ENCODE data around the gene ABO. TPM values are rescaled to one million over a fixed set of nuclear protein-coding genes. Genes with fewer than 3 reads are reported as not detected.

ABO gene
- total and polyA plus RNA-seq, 9 of the 15 experiments (the other 6 are each of a cell fraction or from before 2014, with no cell fraction given): 5.0 to 21.9 (median 11.9) TPM

GRCh38 chr9:133254471-133254870 lies 20.5 kb downstream of the ABO start:
- H3K9me1 ChIP-seq (ENCODE audit: control insufficient read depth, insufficient read depth, low read length): no peaks in the 10 kb centered on the region
- H4K20me1 ChIP-seq (replicated peaks; ENCODE audit: control insufficient read depth, insufficient read depth, low read length): no peaks in the 10 kb centered on the region; the same call in 1 of the 2 replicates
- no peak for DNase-seq (ENCODE audit: extremely low read depth in 1 of 4, low spot score in 3 of 4)
- peak; percentile 82 for FAIRE-seq
- peaks cover 3 to 42% of the 10 kb centered on the region in 2 experiments; a peak in 3 of 5 replicates for H3K4me1 ChIP-seq (replicated peaks in 1 of 2; ENCODE audit: control insufficient read depth in 2 of 2, insufficient read depth in 2 of 2, low read length in 2 of 2)
- H3K27me3 ChIP-seq (ENCODE audit: control insufficient read depth in 2 of 2, insufficient read depth in 2 of 2, low read length in 2 of 2): no peaks in the 10 kb centered on the region; a peak in 1 of 5 replicates
- no peak for TF ChIP-seq RERE (CRISPR knock-in tag; IDR thresholded peaks at IDR 0.05; ENCODE audit: borderline replicate concordance)
- no peak for TF ChIP-seq SMARCE1 (IDR thresholded peaks at IDR 0.05)
- no peak for TF ChIP-seq ZBTB1 (CRISPR knock-in tag; IDR thresholded peaks at IDR 0.05; ENCODE audit: borderline replicate concordance, low read depth)
- no peak for TF ChIP-seq SAP30 (IDR thresholded peaks at IDR 0.05; ENCODE audit: borderline replicate concordance, insufficient read depth, low read depth, low read length, poor library complexity, severe bottlenecking)
- 0 out of 2 replicates have a peak, but pooled peaks have one; percentile 53 for TF ChIP-seq HBP1 (CRISPR knock-in tag; IDR thresholded peaks at IDR 0.05)
- 0 out of 2 replicates have a peak, but pooled peaks have one; percentile 80 for TF ChIP-seq CCAR2 (IDR thresholded peaks at IDR 0.05; ENCODE audit: low read depth, low read length)
- TF ChIP-seq ZNF431 (CRISPR knock-in tag; IDR thresholded peaks at IDR 0.05): no peak
- H3K4me3 ChIP-seq: no peak overlapping the region
- peaks cover 31% of the 10 kb centered on the region; the same call in 2 of the 3 replicates for H3K36me3 ChIP-seq (ENCODE audit: control insufficient read depth, insufficient read depth, low read length)
- ChIA-PET POLR2A (interaction anchor here (2.1 kb wide), 1 partner anchor 10 kb away, joined by 5 read pairs; no protein-coding TSS in a partner anchor), CTCF (ENCODE audit: low intra/inter-chr PET ratio) (no interaction called here)
- H3K9me3 ChIP-seq (replicated peaks; ENCODE audit: control insufficient read depth, insufficient read depth, low read depth, low read length): no peaks in the 10 kb centered on the region
- H2AFZ ChIP-seq (ENCODE audit: low read depth, low read length): no peak overlapping the region
- H3K79me2 ChIP-seq (ENCODE audit: control insufficient read depth, insufficient read depth, low read length): no peaks in the 10 kb centered on the region
- 96% methylated on average over 5 of the region's 5 CpGs for WGBS (ENCODE audit: insufficient coverage, low coverage, missing lambda C conversion rate)
- ATAC-seq: no peak
- in situ Hi-C loops (cut with MboI) (no loop called here), intact Hi-C loops (cut with micrococcal nuclease) (no loop called here)
- no peak overlapping the region for H3K9ac ChIP-seq (ENCODE audit: insufficient read depth in 1 of 2, low read depth in 2 of 2, low read length in 2 of 2)
- no TSS peak for BruUV-seq (replicated peaks)
- no peak overlapping the region for H3K27ac ChIP-seq (ENCODE audit: extremely low read depth, low read depth, low read length)
- H3K4me2 ChIP-seq (ENCODE audit: insufficient read depth, low read length): no peak overlapping the region

All from K562 (cell line).